GM18526 (cell line): ENCODE results near the gene TMEM161A.

Source experiments
- POLR2A ChIP-seq: IDR thresholded peaks from 3 replicates; pipeline ENCODE4 v1.6.1; 2011; ENCODE audit not compliant: insufficient read length; ENCODE audit errors: extremely low read depth

TMEM161A gene

DNA sequence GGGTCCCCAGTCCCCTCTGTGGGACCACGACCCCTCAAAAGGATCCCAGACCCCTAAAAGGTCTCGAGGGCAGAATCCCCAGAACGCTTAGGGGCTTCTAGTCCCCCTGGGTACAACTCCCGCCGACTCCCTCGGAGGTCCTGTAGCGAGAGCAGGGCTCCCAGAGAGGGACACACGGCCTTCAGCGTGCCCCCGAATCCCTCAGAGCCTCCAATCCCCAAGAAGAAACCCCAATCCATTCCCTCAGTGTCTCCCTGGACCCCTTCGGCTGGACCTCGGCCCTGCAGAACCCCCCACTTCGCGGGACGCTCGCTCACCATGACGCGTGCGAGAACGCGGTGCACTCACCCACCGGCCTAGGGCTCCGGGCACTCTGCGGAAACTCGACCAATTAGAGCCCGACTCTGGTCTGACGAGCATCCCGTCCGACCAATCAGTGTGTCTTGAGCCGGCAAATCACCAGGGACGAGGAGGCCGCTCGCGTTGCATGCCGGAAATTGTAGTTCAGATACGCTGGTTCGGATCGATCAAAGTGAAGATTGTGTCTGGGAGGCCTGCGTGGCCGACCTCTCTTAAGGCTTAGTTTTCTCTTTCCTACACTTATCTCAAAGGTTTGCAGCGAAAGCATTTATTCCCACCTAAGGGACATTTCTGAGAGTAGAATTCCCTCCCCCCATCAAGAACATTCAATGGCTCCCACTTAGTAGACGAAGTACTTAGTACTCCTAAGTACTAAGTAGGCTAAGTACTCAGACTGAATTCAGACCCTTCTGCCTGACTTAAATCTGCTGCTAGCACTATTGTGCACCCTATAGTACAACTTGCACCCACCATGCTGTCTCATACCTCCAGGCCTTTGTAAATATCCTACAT, at the start of gene TMEM161A:
TMEM161A (minus strand) TSS at position 370 of the 873 bp plus-strand sequence; CDS start at position 320, 50 bp downstream.
- peak; percentile 80 for TF ChIP-seq POLR2A

DNA sequence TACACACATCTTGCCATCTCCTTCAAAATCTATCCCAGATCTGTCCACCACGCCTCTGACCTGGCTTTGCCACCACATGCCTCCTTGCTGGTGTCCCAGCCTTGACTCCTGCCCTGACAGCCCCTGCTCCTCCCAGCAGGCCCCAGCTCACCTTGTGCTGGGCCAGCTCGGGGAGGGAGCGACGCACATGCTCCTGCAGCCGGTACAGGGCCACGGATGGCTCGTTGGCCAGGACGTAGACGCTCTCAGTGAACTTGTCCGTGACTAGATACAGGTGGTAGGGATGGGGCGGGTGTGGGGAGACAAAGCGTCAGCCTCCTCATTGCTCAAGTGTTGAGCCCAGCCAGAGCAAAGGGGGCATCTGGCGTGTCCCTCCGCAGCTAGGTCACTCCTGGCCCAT, 48.5 kb upstream of the TMEM161A start:
- no peak for TF ChIP-seq POLR2A

- no peak for TF ChIP-seq POLR2A
These were observed 47.8 kb upstream of the TMEM161A start for GRCh38 chr19:19185853-19186740.

DNA sequence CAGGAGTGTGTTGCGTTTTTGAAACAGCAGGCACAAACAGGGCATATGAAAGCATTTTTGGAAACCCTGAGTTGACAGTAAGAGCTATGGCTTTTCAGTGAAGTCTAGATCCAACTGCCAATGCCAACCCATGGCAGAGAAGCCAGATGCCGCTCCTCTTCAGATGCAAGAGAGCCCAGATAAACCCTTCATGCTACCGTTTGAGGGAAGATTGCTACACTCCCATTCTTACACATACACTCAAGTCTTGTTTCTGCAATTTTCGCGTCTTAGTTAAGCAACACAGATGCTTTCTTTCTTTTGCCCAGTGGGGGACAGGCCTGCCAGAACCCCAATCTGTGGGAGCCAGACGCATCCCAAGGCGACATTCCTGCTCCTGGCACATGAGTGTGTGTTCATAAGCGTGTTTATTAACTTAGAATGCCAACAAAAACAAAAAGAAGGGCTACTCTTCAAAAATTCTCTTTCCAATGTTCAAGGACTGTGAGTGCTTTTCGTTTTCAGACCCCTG, 43.3 kb upstream of the TMEM161A start:
- no peak for TF ChIP-seq POLR2A

DNA sequence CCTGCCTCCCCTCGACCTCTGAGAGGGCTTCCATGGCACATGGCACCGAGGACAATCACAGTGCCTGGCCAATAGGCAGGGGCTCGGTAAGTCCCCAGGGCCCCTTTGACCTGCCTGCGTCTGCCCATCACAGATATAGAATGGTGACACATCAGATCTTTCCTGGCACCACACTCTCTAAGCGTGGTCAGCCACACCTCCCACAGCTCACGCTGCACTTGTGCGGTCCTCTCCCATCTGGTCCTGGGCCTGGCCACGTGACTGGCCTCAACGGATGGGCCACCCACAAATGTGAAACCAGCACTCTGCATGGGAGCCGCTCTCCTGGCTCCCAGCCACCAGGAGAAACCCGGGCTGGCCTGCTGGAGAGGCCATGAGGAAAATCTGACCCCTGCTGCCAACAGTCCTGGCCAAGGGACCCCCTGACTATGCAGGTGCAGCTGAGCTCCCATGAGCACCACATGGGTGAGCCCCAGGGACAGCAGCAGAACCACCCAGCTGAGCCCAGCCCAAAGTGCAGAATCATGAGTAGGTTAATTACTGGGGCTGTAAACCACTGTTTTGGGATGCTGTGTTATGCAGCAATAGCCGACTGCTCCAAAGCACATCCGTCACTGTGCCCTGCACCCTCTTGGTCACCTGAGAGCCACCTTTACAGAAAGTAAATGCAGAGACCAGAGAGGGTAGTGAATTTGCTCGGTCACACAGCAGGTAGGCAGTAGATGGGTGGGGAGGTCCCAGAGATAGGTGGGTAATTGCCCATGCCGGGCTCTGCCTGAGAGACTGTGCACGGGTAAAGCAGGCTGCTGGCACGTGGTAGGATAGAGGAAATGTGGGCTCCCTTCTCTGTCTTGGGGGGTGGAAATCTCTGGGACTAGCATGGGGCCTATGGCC, 41.5 kb upstream of the TMEM161A start:
- TF ChIP-seq POLR2A, result no peak

GRCh38 chr19:19176950-19177349, 38.7 kb upstream of the TMEM161A start:
- no peak for TF ChIP-seq POLR2A

- TF ChIP-seq POLR2A, result no peak
These were observed 33.7 kb upstream of the TMEM161A start for GRCh38 chr19:19171821-19172532.

GRCh38 chr19:19170873-19171672, 32.8 kb upstream of the TMEM161A start:
- no peak for TF ChIP-seq POLR2A

DNA sequence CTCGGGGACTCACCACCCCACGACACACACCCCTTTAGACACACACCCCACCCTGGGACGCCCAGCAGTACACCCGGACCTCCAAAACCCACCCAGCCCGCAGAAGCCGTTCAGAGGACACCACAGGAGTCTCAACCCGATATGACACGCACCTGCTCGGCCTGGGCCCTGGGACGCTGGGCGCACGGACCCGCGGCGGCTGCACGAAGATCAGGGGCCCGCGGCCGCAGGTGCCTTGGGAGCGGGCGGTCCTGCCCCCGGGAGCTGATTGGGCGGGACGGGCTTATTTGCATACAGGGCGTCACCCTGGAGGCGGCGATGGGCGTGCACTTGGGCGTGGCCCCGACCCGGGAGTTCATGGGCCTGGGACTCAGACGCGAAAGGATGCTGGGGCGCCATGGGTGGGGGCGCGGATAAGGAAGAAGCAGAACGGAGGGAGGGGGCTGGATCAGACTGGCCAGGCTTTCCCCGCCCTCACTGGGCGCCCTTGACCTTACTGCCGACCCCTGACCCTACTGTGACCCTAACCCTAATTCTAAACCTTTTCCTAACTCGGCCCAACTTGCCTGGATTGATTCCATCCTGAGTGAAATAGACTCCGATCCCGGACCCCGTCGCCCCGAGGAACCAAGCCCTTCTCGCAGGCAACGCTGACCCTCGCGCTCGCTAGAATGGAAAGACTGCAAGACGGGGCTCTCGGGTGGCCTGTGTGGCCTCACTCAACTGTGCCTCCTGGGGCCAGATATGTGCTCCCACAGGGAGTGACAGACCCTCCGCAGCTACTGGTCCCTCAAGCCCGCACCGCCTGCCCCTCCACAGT, 32.0 kb upstream of the TMEM161A start, which contains the start of gene MEF2B:
MEF2B (minus strand) TSS at position 211 of the 820 bp plus-strand sequence. CDS start 19,528 bp downstream, outside the sequence.
- peak; percentile 95 for TF ChIP-seq POLR2A

DNA sequence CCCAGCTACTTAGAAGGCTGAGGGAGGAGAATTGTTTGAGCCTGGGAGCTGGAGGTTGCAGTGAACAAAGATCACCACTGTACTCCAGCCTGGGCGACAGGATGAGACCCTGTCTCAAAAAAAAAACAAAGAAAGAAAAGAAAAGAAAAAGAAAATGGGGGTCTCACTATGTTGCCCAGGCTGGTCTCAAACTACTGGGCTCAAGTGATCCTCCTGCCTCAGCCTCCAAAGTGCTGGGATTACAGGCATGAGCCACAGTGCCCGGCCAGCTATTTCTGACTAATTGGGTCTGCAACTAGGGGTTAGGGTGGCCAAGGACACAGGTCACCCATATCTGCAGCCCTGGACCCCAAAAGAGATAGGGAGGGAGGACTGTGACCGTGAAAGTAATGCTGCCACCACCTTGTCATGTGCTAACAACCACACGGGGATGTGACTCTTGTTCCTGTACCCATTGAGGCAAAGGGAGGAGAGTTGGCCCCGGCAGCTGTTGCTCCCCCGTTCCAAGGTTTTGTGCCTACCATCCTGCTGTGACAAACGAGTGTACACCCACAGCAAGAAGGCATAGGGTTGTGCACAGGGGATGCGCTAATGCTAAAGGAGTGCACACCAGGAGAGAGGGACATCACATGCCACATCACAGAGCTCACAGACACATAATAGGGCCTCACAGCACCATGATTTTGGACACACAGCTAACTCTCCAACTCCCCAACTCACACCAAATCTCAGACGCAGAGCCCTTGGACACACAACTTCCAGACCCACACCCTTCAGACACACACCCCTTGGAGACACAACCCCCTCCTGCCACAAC, 31.2 kb upstream of the TMEM161A start:
- TF ChIP-seq POLR2A, result no peak

DNA sequence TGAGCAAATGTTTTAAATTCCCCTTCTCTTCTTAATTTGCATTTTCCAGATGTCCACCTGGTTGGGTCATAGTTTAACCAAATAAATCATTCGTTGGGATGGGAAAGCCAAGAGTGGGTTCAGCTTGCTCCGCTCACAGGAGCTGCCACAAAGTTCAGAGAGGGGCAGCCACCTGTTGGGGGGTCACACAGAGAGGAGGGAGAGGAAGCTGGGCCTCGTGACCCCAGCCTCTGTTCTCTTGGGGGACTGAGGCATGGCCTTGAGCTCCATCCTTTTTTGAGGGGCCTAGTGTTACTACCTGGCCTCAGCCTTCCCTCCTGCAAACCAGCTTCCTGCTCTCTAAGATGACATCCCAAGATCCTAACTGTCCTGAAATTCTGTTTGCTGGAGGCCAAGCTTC, 29.3 kb upstream of the TMEM161A start:
- no peak for TF ChIP-seq POLR2A
